NB4 (cell line): Measurements from ENCODE around the gene NYAP1.

ENCODE experiments used
- DNase-seq: peaks from one replicate; pipeline ENCODE4 v3.0.0; 2010; ENCODE audit warnings: low read depth
- H3K4me3 ChIP-seq: one replicate; pipeline ENCODE4 v1.5.1; 2011; ENCODE audit warnings: mild to moderate bottlenecking, low read depth, low read length, moderate library complexity
- MYC ChIP-seq: IDR thresholded peaks from 2 replicates; pipeline ENCODE4 v1.6.1; 2011; ENCODE audit warnings: low read depth, low read length
- POLR2A ChIP-seq: IDR thresholded peaks from 2 replicates; pipeline ENCODE4 v1.6.1; 2011; ENCODE audit warnings: mild to moderate bottlenecking; ENCODE audit not compliant: insufficient read length; ENCODE audit errors: extremely low read depth
- TF ChIP-seq, protein P1 (sequence below): IDR thresholded peaks from one replicate; pipeline ENCODE4 v1.5.1; 2012; ENCODE audit warnings: low read depth, low read length
- TF ChIP-seq, protein P2 (sequence below): IDR thresholded peaks from 2 replicates; pipeline ENCODE4 v1.6.1; 2011; ENCODE audit warnings: low read depth, low read length

NYAP1 gene

DNA sequence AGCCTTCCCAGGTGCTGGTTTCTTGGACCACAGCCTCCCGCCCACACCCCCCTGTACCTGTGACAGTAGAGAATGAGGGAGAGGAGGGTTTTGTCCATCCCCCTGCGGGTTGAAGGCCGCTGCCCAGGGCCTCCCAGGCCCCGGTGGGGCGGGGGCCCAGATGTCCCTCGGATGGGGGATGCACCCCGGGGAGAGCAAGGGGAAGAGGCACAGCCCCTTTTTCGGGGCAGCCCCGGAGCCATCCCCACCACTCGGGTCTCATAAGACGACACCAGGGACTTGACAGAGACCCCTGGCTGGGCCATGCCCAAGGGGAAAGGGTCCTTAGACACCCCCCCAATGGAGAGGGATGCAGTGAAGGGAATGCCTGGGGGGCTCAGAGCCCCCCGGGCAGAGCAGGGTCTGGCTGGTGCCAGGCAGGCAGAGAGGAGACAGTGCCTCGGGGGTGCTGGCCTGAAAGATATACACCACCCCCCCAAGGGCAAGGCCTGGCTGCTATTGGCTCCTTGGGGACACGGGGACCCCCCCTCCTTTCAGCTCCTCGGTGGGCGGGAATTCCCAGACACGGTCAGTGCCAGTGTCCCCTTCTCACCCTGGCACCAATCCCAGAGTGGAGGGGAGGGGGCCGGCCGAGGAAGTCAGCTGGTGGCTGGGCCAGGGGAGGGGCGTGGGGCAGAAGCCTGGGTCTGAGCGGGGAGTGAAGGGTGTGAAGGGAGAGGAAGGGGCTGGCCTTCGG, 15.9 kb upstream of the NYAP1 start:
- no peak for DNase-seq
- H3K4me3 ChIP-seq, result no peak overlapping the region
- TF ChIP-seq POLR2A (no peak), MYC (no peak)
- TF ChIP-seq, protein P1, sequence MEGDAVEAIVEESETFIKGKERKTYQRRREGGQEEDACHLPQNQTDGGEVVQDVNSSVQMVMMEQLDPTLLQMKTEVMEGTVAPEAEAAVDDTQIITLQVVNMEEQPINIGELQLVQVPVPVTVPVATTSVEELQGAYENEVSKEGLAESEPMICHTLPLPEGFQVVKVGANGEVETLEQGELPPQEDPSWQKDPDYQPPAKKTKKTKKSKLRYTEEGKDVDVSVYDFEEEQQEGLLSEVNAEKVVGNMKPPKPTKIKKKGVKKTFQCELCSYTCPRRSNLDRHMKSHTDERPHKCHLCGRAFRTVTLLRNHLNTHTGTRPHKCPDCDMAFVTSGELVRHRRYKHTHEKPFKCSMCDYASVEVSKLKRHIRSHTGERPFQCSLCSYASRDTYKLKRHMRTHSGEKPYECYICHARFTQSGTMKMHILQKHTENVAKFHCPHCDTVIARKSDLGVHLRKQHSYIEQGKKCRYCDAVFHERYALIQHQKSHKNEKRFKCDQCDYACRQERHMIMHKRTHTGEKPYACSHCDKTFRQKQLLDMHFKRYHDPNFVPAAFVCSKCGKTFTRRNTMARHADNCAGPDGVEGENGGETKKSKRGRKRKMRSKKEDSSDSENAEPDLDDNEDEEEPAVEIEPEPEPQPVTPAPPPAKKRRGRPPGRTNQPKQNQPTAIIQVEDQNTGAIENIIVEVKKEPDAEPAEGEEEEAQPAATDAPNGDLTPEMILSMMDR, result no peak
- TF ChIP-seq, protein P2, sequence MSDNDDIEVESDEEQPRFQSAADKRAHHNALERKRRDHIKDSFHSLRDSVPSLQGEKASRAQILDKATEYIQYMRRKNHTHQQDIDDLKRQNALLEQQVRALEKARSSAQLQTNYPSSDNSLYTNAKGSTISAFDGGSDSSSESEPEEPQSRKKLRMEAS, result no peak

DNA sequence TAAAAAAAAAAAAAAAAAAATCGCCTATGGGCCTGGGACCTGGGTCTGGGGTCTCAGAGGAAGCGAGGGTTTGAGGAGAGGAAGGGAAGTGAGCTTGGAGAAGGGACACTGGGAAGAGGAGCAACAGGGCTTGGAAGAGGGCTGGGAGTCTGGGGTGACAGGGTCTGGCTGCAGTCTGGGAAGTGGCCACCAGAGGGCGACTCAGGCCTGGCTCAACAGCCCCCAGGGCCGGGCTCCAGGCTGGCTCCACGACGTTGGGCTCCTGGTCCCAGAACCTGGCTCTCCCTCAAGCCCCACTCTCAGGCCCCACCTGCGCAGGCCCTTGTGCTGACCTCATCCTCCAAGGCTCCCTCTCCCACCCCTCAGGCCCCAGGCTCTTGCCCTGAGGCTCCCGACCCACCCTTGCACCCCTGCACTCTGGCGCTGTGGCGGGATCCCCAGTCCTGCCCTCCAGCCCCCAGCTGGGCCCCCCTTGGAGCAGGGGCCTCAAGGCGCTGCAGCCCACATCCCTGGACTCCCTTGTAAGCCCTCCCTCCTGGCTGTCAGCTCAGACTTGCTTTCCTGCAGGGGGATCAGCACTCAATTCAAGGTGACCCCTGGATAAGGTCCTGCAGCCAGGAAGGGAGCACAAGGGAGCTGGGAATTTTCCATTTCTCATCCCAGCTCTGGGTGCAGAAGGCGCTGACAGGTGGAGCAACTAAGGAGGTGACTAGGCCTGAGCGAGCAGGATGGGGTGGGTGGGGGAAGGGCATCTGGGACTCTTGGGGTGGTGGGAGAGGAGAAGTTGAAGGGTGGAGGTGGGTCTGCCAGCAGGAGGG, 14.3 kb upstream of the NYAP1 start:
- H3K4me3 ChIP-seq, result no peak overlapping the region
- TF ChIP-seq, protein P1, result peak; percentile 96
- no peak for TF ChIP-seq POLR2A
- TF ChIP-seq MYC, result peak; percentile 9; the same call in 1 of the 2 replicates
- peak; percentile 84 for DNase-seq

DNA sequence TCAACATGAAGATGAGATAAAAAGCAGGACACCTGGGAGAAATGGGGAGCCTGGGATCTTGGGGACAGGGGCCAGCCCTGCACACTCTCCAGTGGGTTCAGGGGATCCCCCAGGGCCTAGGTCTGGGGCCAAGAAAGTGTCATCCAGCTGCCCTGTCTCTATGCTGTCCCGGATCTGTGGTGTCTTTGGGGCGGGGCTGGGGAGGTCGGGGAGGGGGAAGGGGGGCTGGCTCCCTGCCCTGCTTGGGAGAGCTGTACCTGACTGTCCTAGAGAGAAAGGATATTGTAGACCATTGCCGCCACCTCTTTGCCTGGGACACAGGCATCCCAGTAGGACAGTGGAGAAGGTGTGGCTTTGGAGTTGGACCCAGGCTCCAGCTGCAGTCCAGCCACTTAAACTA, 12.7 kb upstream of the NYAP1 start:
- TF ChIP-seq MYC (no peak), POLR2A (no peak)
- TF ChIP-seq, protein P2, result no peak
- TF ChIP-seq, protein P1, result no peak
- DNase-seq, result no peak
- no peak overlapping the region for H3K4me3 ChIP-seq

DNA sequence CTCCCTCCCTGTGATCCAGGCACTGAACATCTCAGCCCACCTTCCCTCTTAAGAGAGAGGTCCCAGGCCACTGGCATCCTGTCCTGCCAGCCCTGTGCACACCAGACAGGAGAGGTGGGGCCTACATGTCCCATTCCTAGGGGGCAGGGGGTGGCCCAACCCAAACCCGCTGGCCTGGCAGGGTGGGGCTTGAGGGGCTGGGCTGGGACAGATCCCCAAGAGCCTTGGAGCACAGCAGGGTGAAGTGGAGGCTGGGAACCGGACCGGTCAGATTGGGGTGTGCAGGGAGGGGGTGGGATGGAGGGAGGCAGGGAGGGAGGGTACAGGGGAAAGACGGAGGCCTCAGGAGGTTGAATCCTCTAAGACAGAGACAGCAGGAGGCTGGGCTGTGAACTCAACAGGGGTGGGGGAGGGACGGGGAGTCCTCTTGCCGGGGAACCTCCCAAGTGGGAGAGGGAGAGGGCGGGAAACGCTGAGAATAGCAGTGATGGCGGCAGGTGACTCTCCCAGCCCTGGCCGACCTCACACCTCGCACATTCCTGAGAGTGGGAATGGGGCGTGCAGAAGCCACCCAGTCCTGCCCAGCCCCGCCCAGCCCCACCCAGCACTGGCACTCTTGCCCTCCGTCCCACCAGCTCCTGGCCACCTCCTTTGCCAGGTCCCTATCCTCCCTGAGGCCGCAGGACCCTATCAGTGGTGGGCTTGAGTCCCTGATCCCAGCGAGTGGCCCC, 11.4 kb upstream of the NYAP1 start:
- no peak for DNase-seq
- H3K4me3 ChIP-seq, result no peak overlapping the region
- TF ChIP-seq, protein P1, result no peak
- TF ChIP-seq POLR2A (no peak), MYC (no peak)
- TF ChIP-seq, protein P2, result no peak

DNA sequence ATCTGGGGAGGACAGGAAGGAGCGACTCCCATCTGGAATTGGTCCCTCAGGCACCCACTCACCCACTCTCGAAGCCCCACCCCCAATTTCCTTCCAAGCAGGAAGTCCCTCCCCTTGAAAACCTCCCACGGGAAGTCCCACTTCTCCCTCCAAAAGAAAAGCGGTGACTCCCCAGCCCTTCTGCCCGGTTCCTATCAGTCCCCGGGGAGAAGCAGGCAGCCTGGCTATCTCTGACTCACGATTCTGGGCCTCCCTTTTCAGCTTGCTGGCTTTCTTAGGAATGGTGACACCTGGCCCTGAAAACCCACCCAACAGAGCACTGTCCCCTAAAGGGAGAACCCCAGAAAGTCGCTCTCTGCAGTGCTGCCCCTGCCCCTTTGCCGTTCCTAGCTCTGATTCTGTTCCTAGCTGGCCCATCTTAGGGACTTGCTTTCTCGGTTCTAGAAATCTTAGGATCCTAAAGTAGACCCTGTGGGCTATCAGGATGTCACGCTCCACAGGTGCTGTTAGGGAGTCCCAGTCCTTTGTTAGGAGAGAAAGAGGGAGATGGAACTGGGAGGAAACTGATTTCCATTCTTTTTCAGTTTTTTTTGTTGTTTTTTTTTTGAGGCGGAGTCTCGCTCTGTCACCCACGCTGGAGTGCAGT, 10.8 kb upstream of the NYAP1 start:
- peak overlapping the region; percentile 6 for H3K4me3 ChIP-seq
- DNase-seq, result peak; percentile 95
- no peak for TF ChIP-seq MYC
- TF ChIP-seq, protein P2, result peak; percentile 30; the same call in 1 of the 2 replicates
